Fibroblast of skin of left biceps (primary cell): ENCODE measurements around the gene MGMT.

Experiments
- DNase-seq, 2 experiments: peaks; one replicate each; pipeline ENCODE4 v3.0.0-alpha.2; 2013; ENCODE audit warnings: low read depth in 2 of 2

The MGMT gene

GRCh38 chr10:129455625-129456024 is 11.4 kb upstream of the MGMT start:
- no peak for DNase-seq

DNA sequence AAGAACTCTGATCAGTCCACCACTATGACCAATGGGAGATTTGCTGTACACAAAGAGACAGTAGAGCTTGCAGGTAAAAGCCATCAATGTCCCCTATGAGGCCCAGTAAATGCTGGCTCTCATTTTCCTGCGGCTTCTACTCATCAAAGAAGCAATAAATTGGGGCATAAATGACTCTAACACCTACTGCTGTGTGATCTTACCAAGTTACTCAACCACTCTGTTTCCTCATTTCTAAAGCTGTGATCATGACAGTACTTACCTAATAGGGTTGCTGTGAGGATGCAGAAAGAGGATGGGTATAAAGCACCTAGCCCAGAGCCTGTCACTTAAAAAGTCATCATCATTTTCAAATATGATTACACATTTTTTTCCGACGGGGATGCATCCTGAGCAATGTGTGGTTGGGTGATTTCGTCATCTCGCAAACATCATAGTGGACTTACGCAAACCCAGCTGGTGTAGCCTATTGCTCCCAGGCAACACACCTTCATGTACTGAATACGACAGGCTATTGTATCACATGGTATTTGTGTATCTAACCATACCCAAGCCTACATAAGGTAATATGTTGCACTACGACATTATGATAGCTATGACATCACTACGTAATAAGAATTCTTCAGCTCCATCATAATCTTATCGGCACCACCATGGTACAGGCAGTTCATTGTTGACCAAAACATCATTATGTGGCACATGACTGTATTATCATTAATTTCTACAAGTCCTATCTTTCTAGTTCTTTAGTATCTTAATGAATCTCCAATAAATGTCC is 7.1 kb upstream of the MGMT start:
- no peak for DNase-seq

DNA sequence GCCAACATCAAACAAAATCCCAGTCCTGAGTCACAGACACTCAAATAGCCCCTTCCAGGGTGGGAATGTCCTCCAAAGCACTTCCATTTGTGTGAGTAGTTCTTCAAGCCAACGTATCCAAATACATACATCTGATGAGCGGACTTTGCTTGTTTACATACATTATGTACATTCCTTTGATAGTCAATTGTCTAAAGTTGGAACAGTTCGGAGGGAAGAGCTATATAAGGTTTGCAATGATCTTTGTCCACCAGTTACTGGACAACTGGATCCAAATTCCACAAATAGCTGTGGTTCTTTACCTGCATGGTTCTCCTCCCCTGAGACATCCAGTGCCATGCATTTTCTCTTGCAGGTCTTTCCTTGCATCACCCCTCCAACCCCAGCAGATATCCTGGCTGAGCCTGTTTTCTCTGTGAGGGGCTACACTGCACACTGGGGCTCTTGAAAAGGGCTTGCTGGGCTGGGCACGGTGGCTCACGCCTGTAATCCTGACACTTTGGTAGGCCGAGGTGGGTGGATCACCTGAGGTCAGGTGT is 4.7 kb upstream of the MGMT start:
- no peak for DNase-seq

GRCh38 chr10:129464251-129464650 is 2.8 kb upstream of the MGMT start:
- DNase-seq: no peak

GRCh38 chr10:129465796-129466702 is 992 bp upstream of the MGMT start:
- DNase-seq: no peak

DNA sequence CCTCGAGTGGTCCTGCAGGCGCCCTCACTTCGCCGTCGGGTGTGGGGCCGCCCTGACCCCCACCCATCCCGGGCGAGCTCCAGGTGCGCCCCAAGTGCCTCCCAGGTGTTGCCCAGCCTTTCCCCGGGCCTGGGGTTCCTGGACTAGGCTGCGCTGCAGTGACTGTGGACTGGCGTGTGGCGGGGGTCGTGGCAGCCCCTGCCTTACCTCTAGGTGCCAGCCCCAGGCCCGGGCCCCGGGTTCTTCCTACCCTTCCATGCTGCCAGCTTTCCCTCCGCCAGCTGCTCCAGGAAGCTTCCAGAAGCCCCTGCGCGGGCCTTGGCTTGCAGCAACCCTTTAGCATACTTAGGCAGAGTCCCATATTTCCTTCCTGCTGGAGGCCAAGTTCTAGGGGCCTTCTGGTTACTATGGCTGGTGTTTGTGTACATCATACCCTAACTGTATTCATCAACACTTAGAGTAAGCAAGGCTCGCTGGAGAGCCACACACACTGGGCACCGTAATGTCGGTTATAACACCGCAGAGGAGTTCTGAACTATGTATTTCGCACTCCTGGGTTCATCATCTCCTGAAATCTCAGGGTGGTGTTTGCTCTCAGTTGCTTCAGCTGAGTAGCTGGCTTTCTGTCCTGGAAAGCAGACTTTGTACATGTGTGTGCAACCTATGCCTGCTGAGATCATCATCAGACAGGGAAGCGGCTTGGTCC is 471 bp downstream of the MGMT start:
- DNase-seq: no peak

- no peak for DNase-seq
These were observed 1.1 kb downstream of the MGMT start for GRCh38 chr10:129468187-129468586.

- DNase-seq: no peak
These were observed 3.2 kb downstream of the MGMT start for GRCh38 chr10:129470103-129470851.

GRCh38 chr10:129471447-129472175 is 4.6 kb downstream of the MGMT start:
- DNase-seq: no peak

DNA sequence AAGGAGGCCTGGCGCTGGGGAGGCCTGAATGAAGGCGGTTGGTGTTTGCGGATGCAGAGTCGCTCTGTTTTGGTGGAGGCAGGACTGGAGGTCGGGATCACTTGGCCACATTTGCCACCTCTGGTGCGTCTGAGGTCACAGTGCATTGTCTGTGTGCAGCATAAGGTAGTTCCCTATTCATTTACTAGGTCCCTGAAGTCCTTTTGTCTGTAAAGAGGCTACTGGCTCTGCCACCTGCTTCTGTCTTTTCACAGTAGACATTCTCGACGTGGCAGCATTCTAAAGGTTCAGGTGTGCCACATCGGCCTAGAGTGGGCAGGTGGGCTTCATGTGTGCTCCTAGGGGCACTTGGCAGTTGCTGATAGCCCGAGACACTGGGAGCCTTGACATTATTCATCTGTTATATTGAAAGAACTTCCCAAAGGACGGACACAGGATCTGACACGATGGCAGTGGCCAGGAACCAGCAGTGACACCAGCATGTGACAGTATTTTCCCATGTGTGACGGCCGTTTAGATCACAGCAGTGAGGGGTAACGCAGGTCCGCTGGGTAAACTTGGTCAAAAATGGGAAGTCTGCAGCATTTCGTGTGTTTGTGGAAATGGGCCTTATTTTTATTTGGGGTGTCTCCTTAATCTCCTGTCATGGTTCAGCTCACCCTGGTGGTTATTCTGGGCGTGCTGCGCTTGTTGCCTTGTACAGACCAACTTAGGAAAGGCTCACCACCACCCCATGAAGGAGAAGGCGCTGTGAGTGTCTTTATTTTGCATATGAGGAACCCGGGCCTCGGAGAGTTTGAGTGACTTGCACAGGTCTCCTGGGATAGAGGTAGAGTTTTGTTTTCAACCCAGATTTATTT is 5.9 kb downstream of the MGMT start:
- no peak for DNase-seq

DNA sequence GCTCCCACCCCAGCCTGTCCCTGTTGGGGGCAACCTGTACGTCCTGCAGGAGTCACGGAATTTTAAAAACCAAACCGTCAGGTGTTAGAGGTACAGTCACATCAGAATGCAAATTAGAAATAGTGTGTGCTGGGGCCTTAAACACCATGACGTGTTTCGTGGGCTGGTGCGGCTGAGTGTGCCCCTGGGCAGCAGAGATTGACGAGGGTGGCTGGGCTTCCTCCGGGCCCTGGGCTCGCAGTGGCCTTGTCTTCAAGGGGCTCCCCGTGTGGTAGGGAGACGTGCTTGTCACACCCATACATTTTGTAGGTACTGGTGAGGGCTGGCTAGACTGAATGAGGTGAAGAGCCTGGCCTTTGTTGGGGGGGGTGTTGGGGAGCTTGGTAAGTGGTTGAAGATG is 7.6 kb downstream of the MGMT start:
- no peak for DNase-seq

DNA sequence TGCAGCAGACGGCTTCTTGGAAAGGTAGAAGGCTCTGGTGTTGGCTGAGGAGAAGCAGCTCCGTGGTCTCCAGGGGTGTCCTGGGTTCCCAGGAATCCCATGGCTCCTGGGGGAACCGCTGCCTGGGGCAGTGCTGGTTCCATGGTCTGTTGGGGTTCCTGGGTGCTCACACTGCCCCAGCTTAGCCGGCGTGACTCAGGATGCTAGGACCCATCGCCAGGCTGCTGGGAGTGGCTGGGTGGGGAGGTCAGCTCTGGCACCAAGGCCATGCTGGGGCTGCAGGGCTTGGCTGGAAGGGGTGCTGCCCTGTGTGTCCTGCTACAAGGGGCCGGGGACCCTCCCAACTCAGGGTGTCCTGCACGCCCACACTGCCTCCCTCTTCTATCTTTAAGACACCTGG is 9.4 kb downstream of the MGMT start:
- DNase-seq: no peak

- DNase-seq: no peak
These were observed 10.0 kb downstream of the MGMT start for GRCh38 chr10:129477051-129477450.

DNA sequence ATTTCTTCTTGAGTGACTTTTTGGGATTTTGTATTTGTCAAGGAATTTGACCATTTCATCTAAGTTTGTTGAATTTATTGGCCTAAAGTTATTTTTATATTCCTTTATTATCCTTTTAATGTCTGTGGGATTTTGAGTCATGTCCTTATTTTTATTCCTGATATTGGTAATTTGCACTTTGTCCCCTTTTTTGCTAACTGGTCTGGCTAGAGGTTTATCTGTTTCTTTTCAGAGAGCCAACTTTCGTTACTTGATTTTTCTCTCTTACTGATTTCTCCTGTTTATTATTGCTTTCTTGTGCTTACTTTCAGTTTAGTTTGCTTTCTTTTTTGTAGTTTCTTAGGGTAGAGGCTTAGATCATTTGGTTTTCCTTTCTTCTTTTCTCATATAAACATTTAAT is 14.6 kb downstream of the MGMT start:
- DNase-seq: no peak

DNA sequence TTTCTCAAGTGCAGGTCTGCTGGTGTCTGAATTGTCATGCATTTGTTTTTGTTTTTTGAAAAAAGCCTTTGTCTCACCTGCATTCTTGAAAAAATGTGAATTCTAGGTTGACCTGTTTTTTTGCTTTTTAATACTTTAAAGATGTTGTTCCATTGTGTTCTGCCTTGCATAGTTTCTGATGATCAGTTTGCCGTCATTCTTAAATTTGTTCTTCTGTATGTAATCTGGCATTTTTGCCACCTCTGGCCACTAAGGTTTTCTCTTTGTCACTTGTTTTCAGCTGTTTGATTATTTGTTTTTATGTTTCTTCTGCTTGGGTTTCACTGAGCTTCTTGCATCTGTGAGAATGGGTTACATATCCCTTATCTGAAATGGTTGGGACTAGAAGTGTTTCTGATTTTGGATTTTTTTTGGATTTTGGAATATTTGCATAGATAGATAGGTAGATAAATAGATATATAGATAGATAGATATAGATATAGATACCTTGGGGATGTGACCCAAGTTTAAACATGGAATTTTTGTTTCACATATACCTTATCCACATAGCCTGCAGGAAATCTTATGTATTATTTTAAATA is 16.5 kb downstream of the MGMT start:
- no peak for DNase-seq

DNA sequence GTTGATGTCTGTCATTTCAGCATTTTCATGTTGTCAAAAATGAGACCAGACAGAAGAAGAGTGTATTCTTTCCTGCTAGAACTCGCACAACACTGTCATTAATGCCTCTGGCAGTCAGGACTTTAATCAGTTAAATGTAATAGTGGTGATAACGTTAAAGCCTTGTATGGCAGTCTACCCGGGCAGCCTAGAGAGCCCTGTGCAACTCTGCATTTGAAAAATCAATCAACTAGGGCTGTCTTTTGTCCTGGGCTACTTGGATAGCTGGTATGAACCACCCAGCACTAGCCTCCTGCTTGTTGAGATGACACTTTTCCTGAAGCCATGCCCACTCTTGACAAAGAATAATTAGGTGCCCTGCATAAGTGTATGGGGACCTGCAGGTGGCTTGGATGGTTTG is 19.8 kb downstream of the MGMT start:
- no peak for DNase-seq

- no peak for DNase-seq
These were observed 24.2 kb downstream of the MGMT start for GRCh38 chr10:129491123-129491734.

GRCh38 chr10:129494176-129494575 is 27.1 kb downstream of the MGMT start:
- no peak for DNase-seq

GRCh38 chr10:129494740-129495139 is 27.7 kb downstream of the MGMT start:
- no peak for DNase-seq
